ENCODE data around the gene KIAA1191.

Gene KIAA1191

DNA sequence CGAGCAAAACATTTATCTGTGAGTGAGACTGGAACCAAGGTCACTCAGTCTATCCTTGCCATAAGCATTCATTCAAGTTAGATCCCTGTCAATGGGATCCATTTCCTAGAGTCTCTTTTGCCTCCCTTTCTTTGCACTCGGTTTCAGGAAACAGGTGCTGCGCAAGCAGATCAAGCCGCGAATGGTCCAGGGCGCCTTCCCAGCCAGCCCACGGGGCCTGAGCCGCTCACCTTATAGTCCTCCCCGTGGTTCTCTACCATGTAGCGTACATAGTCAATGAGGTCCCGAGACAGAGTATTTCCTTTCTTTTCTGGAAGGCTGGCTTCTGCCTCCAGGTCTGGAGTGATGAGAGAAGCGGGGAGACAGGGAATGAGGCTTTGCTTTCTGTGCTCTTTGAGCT lies 23.4 kb upstream of the KIAA1191 start:
- CTCF ChIA-PET, result interaction anchor here (1.1 kb wide), 1 partner anchor 8 kb away, joined by 3 read pairs; no protein-coding TSS in a partner anchor
- POLR2A ChIA-PET, result interaction anchor here (0.6 to 1.2 kb wide), 2 partner anchors 24 to 1018 kb away, joined by 3 read pairs; partner anchors contain the start of gene KIAA1191
- DNase-seq (ENCODE audit: extremely low spot score), result no peak
- TF ChIP-seq, protein P1, sequence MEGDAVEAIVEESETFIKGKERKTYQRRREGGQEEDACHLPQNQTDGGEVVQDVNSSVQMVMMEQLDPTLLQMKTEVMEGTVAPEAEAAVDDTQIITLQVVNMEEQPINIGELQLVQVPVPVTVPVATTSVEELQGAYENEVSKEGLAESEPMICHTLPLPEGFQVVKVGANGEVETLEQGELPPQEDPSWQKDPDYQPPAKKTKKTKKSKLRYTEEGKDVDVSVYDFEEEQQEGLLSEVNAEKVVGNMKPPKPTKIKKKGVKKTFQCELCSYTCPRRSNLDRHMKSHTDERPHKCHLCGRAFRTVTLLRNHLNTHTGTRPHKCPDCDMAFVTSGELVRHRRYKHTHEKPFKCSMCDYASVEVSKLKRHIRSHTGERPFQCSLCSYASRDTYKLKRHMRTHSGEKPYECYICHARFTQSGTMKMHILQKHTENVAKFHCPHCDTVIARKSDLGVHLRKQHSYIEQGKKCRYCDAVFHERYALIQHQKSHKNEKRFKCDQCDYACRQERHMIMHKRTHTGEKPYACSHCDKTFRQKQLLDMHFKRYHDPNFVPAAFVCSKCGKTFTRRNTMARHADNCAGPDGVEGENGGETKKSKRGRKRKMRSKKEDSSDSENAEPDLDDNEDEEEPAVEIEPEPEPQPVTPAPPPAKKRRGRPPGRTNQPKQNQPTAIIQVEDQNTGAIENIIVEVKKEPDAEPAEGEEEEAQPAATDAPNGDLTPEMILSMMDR (IDR thresholded peaks at IDR 0.05; ENCODE audit: control extremely low read depth, extremely low read depth, low read depth, missing control alignments), result no peak

DNA sequence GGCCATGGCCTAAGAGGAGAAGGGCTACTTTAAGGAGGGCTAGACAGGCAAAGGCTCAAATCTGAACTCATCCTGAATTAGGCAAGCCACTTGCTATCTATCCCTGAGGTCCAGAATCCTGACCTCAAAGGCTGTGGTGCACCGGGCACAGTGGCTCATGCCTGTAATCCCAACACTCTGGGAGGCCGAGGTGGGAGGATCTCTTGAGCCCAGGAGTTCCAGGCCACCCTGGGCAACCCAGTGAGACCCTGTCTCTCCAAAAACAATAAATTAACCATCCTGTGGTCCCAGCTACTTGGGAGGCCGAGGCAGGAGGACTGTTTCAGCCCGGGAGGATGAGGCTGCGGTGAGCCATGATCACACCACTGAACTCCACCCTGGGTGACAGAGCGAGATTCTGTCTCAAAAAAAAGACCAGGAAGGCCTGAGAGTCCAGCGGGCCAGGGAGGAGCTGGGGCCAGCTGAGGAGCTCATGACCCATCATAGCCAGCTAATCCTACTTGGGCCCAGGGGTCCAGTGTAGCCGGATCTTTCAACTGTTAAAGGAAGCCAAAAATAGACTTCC lies 22.9 kb upstream of the KIAA1191 start:
- TF ChIP-seq, protein P1 (IDR thresholded peaks at IDR 0.05; ENCODE audit: control extremely low read depth, extremely low read depth, low read depth, missing control alignments), result no peak
- ChIA-PET CTCF (no interaction called here), POLR2A (interaction anchor here (0.6 kb wide), 1 partner anchor 1019 kb away, joined by 3 read pairs; no protein-coding TSS in a partner anchor)
- no peak for DNase-seq (ENCODE audit: extremely low spot score)

DNA sequence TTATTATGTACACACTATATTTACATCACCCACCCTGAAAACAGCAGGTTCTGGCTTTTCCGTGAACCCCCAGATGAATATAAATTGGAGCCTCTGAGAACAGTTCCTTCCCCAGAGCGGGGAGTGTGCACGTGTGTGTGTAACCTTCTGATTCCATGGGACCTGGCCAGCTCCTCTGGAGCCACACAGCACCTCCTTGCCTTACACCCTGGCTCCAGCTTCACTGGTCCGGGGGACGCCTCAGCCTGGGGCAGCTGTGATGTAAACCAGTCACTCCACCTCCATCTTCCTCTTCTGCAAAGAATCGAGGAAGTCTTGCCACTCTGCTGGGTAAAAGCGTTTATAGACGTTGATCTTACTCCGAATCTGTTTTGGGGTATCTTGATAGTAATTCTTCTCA lies 22.4 kb upstream of the KIAA1191 start:
- no peak for DNase-seq (ENCODE audit: extremely low spot score)
- ChIA-PET CTCF (no interaction called here), POLR2A (interaction anchor here (0.6 kb wide), 1 partner anchor 163 kb away, joined by 4 read pairs; no protein-coding TSS in a partner anchor)
- TF ChIP-seq, protein P1 (IDR thresholded peaks at IDR 0.05; ENCODE audit: control extremely low read depth, extremely low read depth, low read depth, missing control alignments), result no peak

DNA sequence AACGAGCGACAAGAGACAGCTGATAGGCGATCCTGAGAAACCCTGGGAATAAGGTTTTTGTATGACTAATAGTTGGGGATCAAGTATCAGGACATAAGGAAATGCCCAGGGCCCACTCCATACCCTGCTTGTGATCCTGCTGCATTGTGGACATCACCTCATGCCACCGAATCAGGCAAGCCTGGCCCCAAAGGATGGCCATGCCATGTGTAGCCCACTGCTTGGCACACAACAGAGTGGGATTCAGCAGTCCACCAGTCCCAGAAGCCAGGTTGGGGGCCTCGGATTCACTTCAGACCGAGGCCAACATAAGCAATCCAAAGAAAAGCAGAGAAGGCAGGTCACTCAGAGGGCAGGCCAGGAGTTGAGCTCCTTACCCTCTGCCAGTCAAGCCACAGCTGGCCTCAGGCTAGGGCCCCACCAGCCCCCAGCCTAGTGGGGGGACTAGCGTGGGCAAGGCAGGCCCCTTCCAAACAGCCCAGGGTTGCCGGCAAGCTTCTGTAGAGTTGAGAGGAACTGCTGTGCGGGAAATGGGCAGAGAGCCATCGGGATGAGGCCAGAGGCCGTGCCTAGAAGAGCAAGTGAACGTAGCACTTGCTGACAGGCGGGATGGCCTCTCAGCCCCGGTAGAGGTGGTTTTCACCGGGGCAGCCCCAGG lies 21.8 kb upstream of the KIAA1191 start:
- ChIA-PET POLR2A (interaction anchor here (0.5 to 0.6 kb wide), 2 partner anchors 78 to 164 kb away, joined by 3 to 4 read pairs; no protein-coding TSS in a partner anchor), CTCF (interaction anchor here (1.2 kb wide), 1 partner anchor 33 kb away, joined by 3 read pairs; no protein-coding TSS in a partner anchor)
- no peak for DNase-seq (ENCODE audit: extremely low spot score)
- TF ChIP-seq, protein P1 (IDR thresholded peaks at IDR 0.05; ENCODE audit: control extremely low read depth, extremely low read depth, low read depth, missing control alignments), result no peak

DNA sequence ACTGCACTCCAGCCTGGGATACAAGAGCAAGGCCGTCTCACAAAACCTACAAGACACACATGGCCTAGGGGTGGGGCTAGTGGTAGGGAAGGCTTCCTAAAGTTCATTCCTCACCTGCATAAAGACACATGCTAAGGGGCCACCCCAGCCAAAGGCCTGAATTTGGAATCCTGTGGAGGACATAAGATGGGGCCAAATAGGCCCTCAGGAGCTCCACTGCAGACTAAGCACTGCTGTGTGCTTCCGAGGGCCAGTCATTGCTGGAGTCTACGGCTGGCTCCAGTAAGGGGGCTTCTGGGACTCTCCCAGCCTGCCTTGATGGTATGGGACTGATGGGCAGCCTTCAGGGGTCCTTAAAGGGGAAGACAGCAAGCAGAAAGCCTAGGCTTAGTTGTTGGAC lies 21.2 kb upstream of the KIAA1191 start:
- ChIA-PET CTCF (interaction anchor here (1.2 kb wide), 1 partner anchor 34 kb away, joined by 3 read pairs; no protein-coding TSS in a partner anchor), POLR2A (interaction anchor here (0.5 to 1.3 kb wide), 2 partner anchors 10 to 78 kb away, joined by 3 read pairs; no protein-coding TSS in a partner anchor)
- DNase-seq (ENCODE audit: extremely low spot score), result no peak

DNA sequence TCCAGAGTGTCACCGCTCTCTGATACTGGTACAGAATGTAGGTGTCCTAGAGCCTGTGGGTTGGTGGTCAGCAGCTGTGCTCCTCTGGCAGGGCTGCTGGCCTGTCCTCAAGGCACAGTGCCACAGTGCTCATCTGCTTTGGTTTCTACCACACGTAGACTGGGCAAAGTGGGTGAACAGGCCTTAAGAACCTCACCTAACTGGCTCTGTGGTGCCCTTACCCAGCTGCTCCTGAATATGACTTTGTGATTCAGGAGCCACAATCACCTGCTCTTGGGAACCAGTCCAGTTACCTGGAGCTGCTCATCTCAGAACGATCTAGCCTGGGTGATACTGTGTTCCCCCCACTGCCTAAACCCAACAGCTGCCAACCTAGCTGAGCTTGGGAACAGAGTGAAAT lies 20.4 kb upstream of the KIAA1191 start:
- POLR2A ChIA-PET, result interaction anchor here (1.2 to 1.3 kb wide), 2 partner anchors 10 to 21 kb away, joined by 3 read pairs; no protein-coding TSS in a partner anchor
- DNase-seq (ENCODE audit: extremely low spot score), result no peak
- CTCF ChIA-PET, result interaction anchor here (1.2 to 3.1 kb wide), 2 partner anchors 12 to 35 kb away, joined by 3 to 11 read pairs; no protein-coding TSS in a partner anchor
- TF ChIP-seq, protein P1 (IDR thresholded peaks at IDR 0.05; ENCODE audit: control extremely low read depth, extremely low read depth, low read depth, missing control alignments), result no peak

More for the DNA sequence above, 21.2 kb upstream of the KIAA1191 start:
- TF ChIP-seq, protein P1 (IDR thresholded peaks at IDR 0.05; ENCODE audit: control extremely low read depth, extremely low read depth, low read depth, missing control alignments), result no peak

All from GM10248 (cell line).